Measurements from ENCODE around the gene SF3B4. TPM values are rescaled to one million over a fixed set of nuclear protein-coding genes. Genes with fewer than 3 reads are reported as not detected.
"Not testable (repeated sequence)": the region's sequence is repeated elsewhere in the genome, so short reads cannot be mapped to it uniquely, and the experiment has no call there.

SF3B4 gene
- total RNA-seq, result 100 to 1,000 TPM in 1 of 2 experiments, 10 to 100 TPM in 1; 90.2 to 101 TPM

GRCh38 chr1:149927563-149928400 lies at the start of gene SF3B4:
TSS of gene SF3B4 (minus strand) at chr1:149927803. CDS start at chr1:149927759, 44 bp downstream.
- H3K27ac Mint-ChIP-seq, result peak within 1 kb of the TSS; percentile 99
- peaks cover 44% of the 10 kb centered on the region for H3K36me3 Mint-ChIP-seq (ENCODE audit: low read depth)
- H3K27me3 Mint-ChIP-seq, result no peaks in the 10 kb centered on the region
- H3K9me3 Mint-ChIP-seq, result no peaks in the 10 kb centered on the region
- H3K4me1 Mint-ChIP-seq, result peaks cover 64% of the 10 kb centered on the region
- ChIA-PET POLR2A (interaction anchor here (0.6 to 2.6 kb wide), 3 partner anchors 28 to 67 kb away, joined by 3 to 31 read pairs (median 3); partner anchors contain the start of gene BOLA1), CTCF (interaction anchor here (1.0 kb wide), 2 partner anchors 9 to 39 kb away, joined by 3 read pairs; no protein-coding TSS in a partner anchor)
- peak; percentile 96 for DNase-seq
- peak within 1 kb of the TSS; percentile 93 for H3K4me3 Mint-ChIP-seq

DNA sequence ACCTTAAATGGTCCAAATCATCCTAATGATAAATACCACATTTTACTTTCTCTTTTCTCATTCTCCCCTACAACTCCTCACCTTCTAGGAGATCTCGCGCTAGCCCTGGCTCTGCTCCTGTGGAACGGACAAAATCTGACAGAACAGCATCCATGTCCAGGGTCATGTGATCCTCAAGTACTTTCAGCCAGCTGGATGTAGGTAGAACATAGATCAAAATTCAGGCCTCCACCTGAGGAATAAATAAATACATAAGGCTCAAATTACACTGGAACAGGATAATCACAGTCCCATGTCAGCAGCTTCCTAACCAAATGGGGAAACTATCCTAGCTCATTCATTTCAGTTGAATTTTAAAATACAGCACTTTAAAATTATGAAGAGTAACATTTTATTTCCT lies 49.7 kb upstream of the SF3B4 start:
- ChIA-PET POLR2A (no interaction called here), CTCF (no interaction called here)
- Mint-ChIP-seq H3K36me3 (ENCODE audit: low read depth) (peaks cover 5% of the 10 kb centered on the region), H3K27me3 (no peaks in the 10 kb centered on the region), H3K4me3 (no peak overlapping the region), H3K27ac (no peak overlapping the region), H3K4me1 (peaks cover 18% of the 10 kb centered on the region), H3K9me3 (no peaks in the 10 kb centered on the region)
- no peak for DNase-seq

DNA sequence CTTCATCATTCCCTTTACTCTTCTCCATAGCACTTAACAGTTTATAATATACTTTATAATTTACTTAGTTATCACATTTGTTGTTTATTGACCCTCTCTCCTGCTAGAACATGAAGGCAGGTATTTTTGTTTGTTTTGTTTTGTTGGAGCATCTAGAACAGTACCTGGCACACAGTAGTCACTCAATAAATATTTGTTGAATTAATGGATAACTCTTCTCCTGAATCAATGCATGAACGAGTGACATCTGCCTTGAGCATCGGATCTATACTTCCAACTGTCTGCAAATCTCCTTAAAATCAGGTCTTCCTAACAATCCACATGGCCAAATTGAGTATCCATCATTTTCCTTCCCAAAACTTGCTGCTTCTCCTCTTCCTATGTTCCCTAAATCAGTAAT lies 44.9 kb upstream of the SF3B4 start:
- DNase-seq, result no peak
- H3K27me3 Mint-ChIP-seq, result no peaks in the 10 kb centered on the region
- CTCF ChIA-PET, result interaction anchor here (1.1 kb wide), 1 partner anchor 10 kb away, joined by 3 read pairs; no protein-coding TSS in a partner anchor
- POLR2A ChIA-PET, result no interaction called here
- H3K36me3 Mint-ChIP-seq (ENCODE audit: low read depth), result peaks cover 8% of the 10 kb centered on the region
- H3K27ac Mint-ChIP-seq, result no peak overlapping the region
- no peak overlapping the region for H3K4me3 Mint-ChIP-seq
- H3K9me3 Mint-ChIP-seq, result no peaks in the 10 kb centered on the region
- H3K4me1 Mint-ChIP-seq, result no peaks in the 10 kb centered on the region

DNA sequence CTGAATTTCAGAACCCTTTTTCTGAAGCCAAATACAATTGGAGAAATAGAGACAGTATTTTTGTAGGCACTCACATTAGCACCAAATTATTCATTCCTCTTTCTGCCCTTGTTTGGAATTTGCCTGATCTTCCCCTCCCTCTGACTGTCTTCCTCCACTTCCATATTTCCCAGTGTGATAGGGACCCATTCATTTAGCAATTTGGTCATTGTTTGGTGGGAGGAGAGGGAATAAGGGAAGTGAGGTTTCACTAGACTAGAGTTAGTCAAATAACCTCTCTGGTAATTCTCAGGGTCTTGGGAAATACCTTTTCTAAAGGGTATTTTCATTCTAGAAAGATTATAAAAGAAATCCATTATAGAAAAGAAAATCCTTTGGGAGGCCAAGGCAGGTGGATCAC lies 40.0 kb upstream of the SF3B4 start:
- POLR2A ChIA-PET, result no interaction called here
- H3K27me3 Mint-ChIP-seq, result no peaks in the 10 kb centered on the region
- peaks cover 5% of the 10 kb centered on the region for H3K4me1 Mint-ChIP-seq
- no peaks in the 10 kb centered on the region for H3K9me3 Mint-ChIP-seq
- no peak overlapping the region for H3K27ac Mint-ChIP-seq
- CTCF ChIA-PET, result interaction anchor here (0.6 kb wide), 1 partner anchor 15 kb away, joined by 3 read pairs; no protein-coding TSS in a partner anchor
- H3K4me3 Mint-ChIP-seq, result no peak overlapping the region
- no peak for DNase-seq
- peaks cover 26% of the 10 kb centered on the region for H3K36me3 Mint-ChIP-seq (ENCODE audit: low read depth)

DNA sequence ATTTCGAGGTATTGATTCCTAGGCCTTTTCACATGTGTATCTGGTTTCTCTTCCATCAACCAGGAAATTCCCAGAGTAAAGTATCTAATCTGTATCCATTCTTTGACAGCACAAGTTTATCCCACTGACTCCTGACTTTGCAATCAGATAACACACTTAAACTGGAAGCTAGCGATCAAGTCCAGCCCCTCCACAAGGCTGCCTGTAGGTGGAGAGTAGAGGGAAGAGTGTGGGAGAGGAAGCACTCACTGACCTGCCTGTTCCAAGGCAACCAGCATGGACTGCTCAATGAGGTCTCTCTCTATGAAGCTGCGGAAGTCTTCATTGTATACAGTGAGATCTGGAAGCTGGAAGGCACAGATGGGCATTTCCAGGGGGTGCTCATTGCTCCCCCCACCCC lies 39.4 kb upstream of the SF3B4 start:
- DNase-seq, result no peak
- Mint-ChIP-seq H3K4me3 (no peak overlapping the region), H3K4me1 (peaks cover 11% of the 10 kb centered on the region), H3K36me3 (ENCODE audit: low read depth) (peaks cover 24% of the 10 kb centered on the region), H3K27me3 (no peaks in the 10 kb centered on the region), H3K9me3 (no peaks in the 10 kb centered on the region), H3K27ac (peak overlapping the region; percentile 51)
- POLR2A ChIA-PET, result interaction anchor here (0.7 kb wide), 1 partner anchor 28 kb away, joined by 3 read pairs; no protein-coding TSS in a partner anchor
- CTCF ChIA-PET, result interaction anchor here (0.5 to 0.6 kb wide), 2 partner anchors 14 to 571 kb away, joined by 3 read pairs; no protein-coding TSS in a partner anchor

DNA sequence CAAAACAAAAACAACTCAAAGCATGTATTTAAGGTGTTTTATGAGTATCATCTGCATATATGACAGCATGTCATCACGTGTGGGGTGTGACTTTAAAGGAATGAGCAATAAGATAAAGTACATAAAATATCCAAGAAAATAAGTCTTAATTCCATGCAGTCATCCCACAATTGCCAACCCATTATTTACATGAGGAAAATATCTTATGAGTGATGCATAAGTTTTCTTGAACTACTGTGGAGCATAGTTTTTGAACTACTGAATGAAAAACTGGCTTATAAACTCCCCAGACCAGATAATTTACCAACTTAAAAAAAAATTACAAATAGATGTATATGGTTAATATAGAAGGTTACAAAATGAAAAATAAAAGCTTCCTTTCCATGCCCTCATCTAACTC lies 38.8 kb upstream of the SF3B4 start:
- no peaks in the 10 kb centered on the region for H3K27me3 Mint-ChIP-seq
- ChIA-PET CTCF (interaction anchor here (0.5 kb wide), 1 partner anchor 571 kb away, joined by 3 read pairs; no protein-coding TSS in a partner anchor), POLR2A (interaction anchor here (0.7 kb wide), 1 partner anchor 28 kb away, joined by 3 read pairs; no protein-coding TSS in a partner anchor)
- H3K4me3 Mint-ChIP-seq, result no peak overlapping the region
- peaks cover 16% of the 10 kb centered on the region for H3K4me1 Mint-ChIP-seq
- peaks cover 24% of the 10 kb centered on the region for H3K36me3 Mint-ChIP-seq (ENCODE audit: low read depth)
- no peaks in the 10 kb centered on the region for H3K9me3 Mint-ChIP-seq
- H3K27ac Mint-ChIP-seq, result no peak overlapping the region
- no peak for DNase-seq

DNA sequence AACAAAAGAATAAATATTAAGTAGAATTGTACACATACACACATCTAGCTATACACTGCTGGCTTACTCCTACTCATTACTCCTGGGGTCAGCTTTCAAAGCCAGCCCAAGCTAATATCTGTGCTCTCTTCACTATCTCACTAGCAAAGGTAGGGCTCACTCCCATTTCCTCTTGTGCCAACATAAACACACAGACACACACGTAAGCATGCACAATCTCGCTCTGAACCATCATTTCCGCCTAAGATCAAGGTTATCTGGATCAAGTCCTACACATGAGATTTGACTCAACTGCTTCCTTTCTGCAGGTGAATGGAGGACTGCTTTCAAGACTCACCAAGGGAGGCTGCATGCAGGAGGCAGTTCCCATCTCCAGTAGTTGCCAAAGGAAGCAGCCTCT lies 37.8 kb upstream of the SF3B4 start:
- no peaks in the 10 kb centered on the region for H3K27me3 Mint-ChIP-seq
- H3K9me3 Mint-ChIP-seq, result no peaks in the 10 kb centered on the region
- ChIA-PET POLR2A (no interaction called here), CTCF (interaction anchor here (0.5 kb wide), 1 partner anchor 520 kb away, joined by 3 read pairs; no protein-coding TSS in a partner anchor)
- no peak overlapping the region for H3K4me3 Mint-ChIP-seq
- peaks cover 16% of the 10 kb centered on the region for H3K4me1 Mint-ChIP-seq
- no peak for DNase-seq
- H3K27ac Mint-ChIP-seq, result peak overlapping the region; percentile 60
- peaks cover 20% of the 10 kb centered on the region for H3K36me3 Mint-ChIP-seq (ENCODE audit: low read depth)

DNA sequence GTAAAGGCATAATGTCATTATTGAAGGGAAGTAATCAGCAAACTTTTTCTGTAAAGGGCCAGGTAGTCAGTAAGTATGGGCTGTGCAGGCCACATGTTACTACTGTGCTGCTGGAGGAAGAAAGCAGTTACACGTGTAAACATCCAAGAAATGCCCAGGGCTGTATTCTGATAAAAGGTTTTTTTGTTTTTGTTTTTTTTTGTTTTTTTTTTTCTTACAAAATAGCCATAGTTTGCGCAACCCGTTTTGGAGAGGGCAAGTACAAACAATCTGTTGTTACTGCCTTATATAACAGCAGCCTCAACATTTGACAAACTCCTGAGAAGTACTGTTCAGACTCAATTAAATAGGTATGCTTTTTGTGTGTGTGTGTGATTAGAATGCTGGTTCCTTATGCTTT lies 35.8 kb upstream of the SF3B4 start:
- no peak for DNase-seq
- Mint-ChIP-seq H3K27me3 (no peaks in the 10 kb centered on the region), H3K27ac (no peak overlapping the region), H3K4me1 (peaks cover 16% of the 10 kb centered on the region), H3K36me3 (ENCODE audit: low read depth) (peaks cover 29% of the 10 kb centered on the region), H3K4me3 (no peak overlapping the region), H3K9me3 (no peaks in the 10 kb centered on the region)
- ChIA-PET CTCF (no interaction called here), POLR2A (no interaction called here)

DNA sequence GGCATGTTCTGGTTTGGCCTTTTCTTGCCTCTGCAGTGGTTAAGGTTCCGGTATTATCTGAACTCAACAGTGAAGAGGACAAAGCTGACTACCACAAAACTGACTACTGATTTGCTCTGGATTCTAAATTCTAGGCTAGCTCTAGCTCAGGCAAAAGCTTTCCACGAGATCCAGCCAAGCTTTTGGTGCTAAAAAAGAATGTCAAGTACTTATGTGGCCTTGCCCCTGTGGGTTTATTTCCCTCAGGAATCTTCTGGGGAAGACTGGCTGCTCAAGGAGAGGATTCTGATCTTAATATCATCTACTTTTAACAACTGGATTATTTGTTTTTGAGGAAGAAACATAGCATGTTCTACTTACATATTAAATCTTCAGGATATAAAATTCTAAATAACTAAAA lies 35.1 kb upstream of the SF3B4 start:
- no peak overlapping the region for H3K27ac Mint-ChIP-seq
- ChIA-PET POLR2A (no interaction called here), CTCF (interaction anchor here (0.9 to 2.6 kb wide), 12 partner anchors 10 to 225 kb away, joined by 3 to 8 read pairs (median 4); a partner anchor contains a TSS)
- no peaks in the 10 kb centered on the region for H3K27me3 Mint-ChIP-seq
- H3K4me3 Mint-ChIP-seq, result no peak overlapping the region
- peaks cover 33% of the 10 kb centered on the region for H3K36me3 Mint-ChIP-seq (ENCODE audit: low read depth)
- H3K9me3 Mint-ChIP-seq, result no peaks in the 10 kb centered on the region
- H3K4me1 Mint-ChIP-seq, result peaks cover 16% of the 10 kb centered on the region
- no peak for DNase-seq

GRCh38 chr1:149962039-149962647 lies 34.5 kb upstream of the SF3B4 start:
- Mint-ChIP-seq H3K4me1 (peaks cover 16% of the 10 kb centered on the region), H3K9me3 (no peaks in the 10 kb centered on the region), H3K27ac (no peak overlapping the region), H3K27me3 (no peaks in the 10 kb centered on the region), H3K4me3 (no peak overlapping the region), H3K36me3 (ENCODE audit: low read depth) (peaks cover 32% of the 10 kb centered on the region)
- peak; percentile 68 for DNase-seq
- ChIA-PET POLR2A (no interaction called here), CTCF (interaction anchor here (0.9 to 2.6 kb wide), 13 partner anchors 11 to 225 kb away, joined by 3 to 8 read pairs (median 3); a partner anchor contains a TSS)

DNA sequence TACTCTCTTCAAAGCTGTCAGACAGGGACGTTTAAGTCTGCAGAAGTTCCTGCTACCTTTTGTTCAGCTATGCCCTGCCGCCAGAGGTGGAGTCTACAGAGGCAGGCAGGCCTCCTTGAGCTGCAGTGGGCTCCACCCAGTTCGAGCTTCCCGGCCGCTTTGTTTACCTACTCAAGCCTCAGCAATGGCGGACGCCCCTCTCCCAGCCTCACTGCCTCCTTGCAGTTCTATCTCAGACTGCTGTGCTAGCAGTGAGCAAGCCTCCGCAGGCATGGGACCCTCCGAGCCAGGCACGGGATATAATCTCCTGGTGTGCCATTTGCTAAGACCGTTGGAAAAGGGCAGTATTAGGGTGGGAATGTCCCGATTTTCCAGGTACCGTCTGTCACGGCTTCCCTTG lies 29.9 kb upstream of the SF3B4 start:
- CTCF ChIA-PET, result interaction anchor here (0.8 kb wide), 1 partner anchor 53 kb away, joined by 3 read pairs; no protein-coding TSS in a partner anchor
- POLR2A ChIA-PET, result not testable (repeated sequence)

DNA sequence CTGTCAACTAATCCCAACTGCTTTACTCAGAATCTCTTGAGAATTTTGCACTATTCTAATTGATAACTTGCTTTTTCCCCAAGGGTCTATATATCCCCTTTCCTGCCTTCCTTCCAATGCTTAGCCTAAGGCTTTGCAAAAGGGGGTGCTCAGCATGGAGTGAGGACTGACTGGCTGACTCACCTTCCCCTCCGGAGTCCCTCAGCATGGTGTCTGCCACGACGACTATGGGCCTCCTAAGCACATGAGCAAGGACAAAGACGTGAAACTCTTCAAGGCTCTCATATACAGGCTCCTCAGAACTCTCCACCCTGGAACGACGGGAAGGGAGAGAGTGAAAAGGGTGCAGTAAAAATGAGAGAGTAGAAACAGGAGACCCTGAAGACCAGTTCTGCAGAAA lies 22.3 kb upstream of the SF3B4 start:
- H3K4me1 Mint-ChIP-seq, result no peaks in the 10 kb centered on the region
- ChIA-PET POLR2A (no interaction called here), CTCF (interaction anchor here (0.6 to 0.8 kb wide), 2 partner anchors 12 to 184 kb away, joined by 3 read pairs; no protein-coding TSS in a partner anchor)
- H3K36me3 Mint-ChIP-seq (ENCODE audit: low read depth), result peaks cover 6% of the 10 kb centered on the region
- DNase-seq, result no peak
- H3K9me3 Mint-ChIP-seq, result no peaks in the 10 kb centered on the region
- no peak overlapping the region for H3K27ac Mint-ChIP-seq
- no peak overlapping the region for H3K4me3 Mint-ChIP-seq
- no peaks in the 10 kb centered on the region for H3K27me3 Mint-ChIP-seq

More for the DNA sequence above, 29.9 kb upstream of the SF3B4 start:
- H3K4me3 Mint-ChIP-seq, H3K27me3 Mint-ChIP-seq, H3K4me1 Mint-ChIP-seq, H3K9me3 Mint-ChIP-seq, DNase-seq, H3K27ac Mint-ChIP-seq: not testable (repeated sequence)
- H3K36me3 Mint-ChIP-seq (ENCODE audit: low read depth), result peaks cover 21% of the 10 kb centered on the region

GRCh38 chr1:149945206-149945605 lies 17.6 kb upstream of the SF3B4 start:
- H3K4me3 Mint-ChIP-seq, result no peak overlapping the region
- POLR2A ChIA-PET, result no interaction called here

More at GRCh38 chr1:149945206-149945605, 17.6 kb upstream of the SF3B4 start:
- H3K27me3 Mint-ChIP-seq, result no peaks in the 10 kb centered on the region
- H3K9me3 Mint-ChIP-seq, result no peaks in the 10 kb centered on the region
- peaks cover 6% of the 10 kb centered on the region for H3K4me1 Mint-ChIP-seq
- no peak overlapping the region for H3K27ac Mint-ChIP-seq
- H3K36me3 Mint-ChIP-seq (ENCODE audit: low read depth), result peaks cover 8% of the 10 kb centered on the region
- DNase-seq, result no peak
- CTCF ChIA-PET, result no interaction called here

Measured in activated CD4-positive, alpha-beta T cell treated with anti-CD3 and anti-CD28 coated beads, Interleukin-2, amount 10 ng/mL, durations not matched to agents 7 days and 5 days (primary cell).